Measurements from ENCODE around the gene KCNMA1.
"Not testable (repeated sequence)": the region's sequence is repeated elsewhere in the genome, so short reads cannot be mapped to it uniquely, and the experiment has no call there.

KCNMA1 gene

GRCh38 chr10:77390481-77390891 is 247.1 kb downstream of the KCNMA1 start:
- Histone ChIP-seq H3K4me3 (ENCODE audit: low read length in 2 of 2) (no peak overlapping the region), H2BK120ac (ENCODE audit: low read depth, low read length) (no peak overlapping the region), H3K27ac (replicated peaks; ENCODE audit: low read length) (no peak overlapping the region), H3K36me3 (replicated peaks in 1 of 2; ENCODE audit: control insufficient read depth in 2 of 2, insufficient read depth in 2 of 2, low read length in 2 of 2) (no peaks in the 10 kb centered on the region), H3K18ac (ENCODE audit: low read length) (no peak overlapping the region), H3K9me3 (replicated peaks in 1 of 2; ENCODE audit: control insufficient read depth in 2 of 2, insufficient read depth in 1 of 2, low read depth in 1 of 2, low read length in 2 of 2) (no peaks in the 10 kb centered on the region), H3K9ac (ENCODE audit: low read depth, low read length, poor library complexity) (no peak overlapping the region), H3K27me3 (ENCODE audit: control insufficient read depth in 3 of 3, insufficient read depth in 3 of 3, low read depth in 1 of 3, low read length in 3 of 3) (no peaks in the 10 kb centered on the region), H4K91ac (ENCODE audit: low read depth, low read length, poor library complexity) (no peak overlapping the region), H4K8ac (ENCODE audit: low read depth, low read length) (no peak overlapping the region), H3K4me1 (ENCODE audit: control insufficient read depth in 2 of 2, insufficient read depth in 1 of 2, low read depth in 1 of 2, low read length in 2 of 2) (peaks cover 0 to 3% of the 10 kb centered on the region in 2 donors), H3K4ac (ENCODE audit: low read length) (no peak overlapping the region), H2BK5ac (ENCODE audit: low read length) (no peak overlapping the region), H3K14ac (ENCODE audit: low read length) (no peak overlapping the region), H2BK15ac (ENCODE audit: low read length) (no peak overlapping the region), H2BK12ac (ENCODE audit: low read length) (no peak overlapping the region), H2AK5ac (ENCODE audit: low read depth, low read length) (no peak overlapping the region), H2AFZ (ENCODE audit: low read length) (no peak overlapping the region), H3K79me1 (ENCODE audit: low read depth, low read length) (peaks cover 1% of the 10 kb centered on the region), H3K4me2 (ENCODE audit: insufficient read depth, low read length, poor library complexity, severe bottlenecking) (no peak overlapping the region), H3K23ac (ENCODE audit: low read depth, low read length, poor library complexity) (no peak overlapping the region)
- no peak for DNase-seq (ENCODE audit: low spot score)
- no CpG with 5 or more reads among the region's 2 CpGs for WGBS, 2 donors (ENCODE audit: extremely low coverage in 2 of 2, insufficient read length in 2 of 2, insufficient replicate concordance in 1 of 2)

GRCh38 chr10:77388571-77389100 is 249.0 kb downstream of the KCNMA1 start:
- Histone ChIP-seq H4K8ac (ENCODE audit: low read depth, low read length) (no peak overlapping the region), H3K18ac (ENCODE audit: low read length) (no peak overlapping the region), H3K9ac (ENCODE audit: low read depth, low read length, poor library complexity) (no peak overlapping the region), H2BK120ac (ENCODE audit: low read depth, low read length) (no peak overlapping the region), H2AK5ac (ENCODE audit: low read depth, low read length) (no peak overlapping the region), H3K79me1 (ENCODE audit: low read depth, low read length) (peaks cover 1% of the 10 kb centered on the region), H3K27ac (replicated peaks; ENCODE audit: low read length) (no peak overlapping the region), H3K4me3 (ENCODE audit: low read length in 2 of 2) (no peak overlapping the region), H3K4ac (ENCODE audit: low read length) (no peak overlapping the region), H3K9me3 (replicated peaks in 1 of 2; ENCODE audit: control insufficient read depth in 2 of 2, insufficient read depth in 1 of 2, low read depth in 1 of 2, low read length in 2 of 2) (no peaks in the 10 kb centered on the region), H4K91ac (ENCODE audit: low read depth, low read length, poor library complexity) (no peak overlapping the region), H3K36me3 (replicated peaks in 1 of 2; ENCODE audit: control insufficient read depth in 2 of 2, insufficient read depth in 2 of 2, low read length in 2 of 2) (no peaks in the 10 kb centered on the region), H3K14ac (ENCODE audit: low read length) (no peak overlapping the region), H3K23ac (ENCODE audit: low read depth, low read length, poor library complexity) (no peak overlapping the region), H2BK15ac (ENCODE audit: low read length) (no peak overlapping the region), H3K4me2 (ENCODE audit: insufficient read depth, low read length, poor library complexity, severe bottlenecking) (no peak overlapping the region), H3K4me1 (ENCODE audit: control insufficient read depth in 2 of 2, insufficient read depth in 1 of 2, low read depth in 1 of 2, low read length in 2 of 2) (peaks cover 0 to 2% of the 10 kb centered on the region in 2 donors), H2AFZ (ENCODE audit: low read length) (no peak overlapping the region), H2BK5ac (ENCODE audit: low read length) (no peak overlapping the region), H2BK12ac (ENCODE audit: low read length) (no peak overlapping the region), H3K27me3 (ENCODE audit: control insufficient read depth in 3 of 3, insufficient read depth in 3 of 3, low read depth in 1 of 3, low read length in 3 of 3) (no peaks in the 10 kb centered on the region)
- DNase-seq (ENCODE audit: low spot score), result no peak
- no CpG with 5 or more reads among the region's 2 CpGs for WGBS, 2 donors (ENCODE audit: extremely low coverage in 2 of 2, insufficient read length in 2 of 2, insufficient replicate concordance in 1 of 2)

- not testable (repeated sequence) for H4K91ac ChIP-seq (ENCODE audit: low read depth, low read length, poor library complexity); H3K4me2 ChIP-seq (ENCODE audit: insufficient read depth, low read length, poor library complexity, severe bottlenecking); H2BK15ac ChIP-seq (ENCODE audit: low read length); H3K9me3 ChIP-seq (replicated peaks in 1 of 2; ENCODE audit: control insufficient read depth in 2 of 2, insufficient read depth in 1 of 2, low read depth in 1 of 2, low read length in 2 of 2); H3K23ac ChIP-seq (ENCODE audit: low read depth, low read length, poor library complexity); H2AFZ ChIP-seq (ENCODE audit: low read length); H3K4ac ChIP-seq (ENCODE audit: low read length); H2BK5ac ChIP-seq (ENCODE audit: low read length); H2BK120ac ChIP-seq (ENCODE audit: low read depth, low read length); H3K18ac ChIP-seq (ENCODE audit: low read length); H3K14ac ChIP-seq (ENCODE audit: low read length); H2BK12ac ChIP-seq (ENCODE audit: low read length); H3K9ac ChIP-seq (ENCODE audit: low read depth, low read length, poor library complexity); H3K4me1 ChIP-seq (ENCODE audit: control insufficient read depth in 2 of 2, insufficient read depth in 1 of 2, low read depth in 1 of 2, low read length in 2 of 2); H4K8ac ChIP-seq (ENCODE audit: low read depth, low read length); DNase-seq (ENCODE audit: low spot score); H2AK5ac ChIP-seq (ENCODE audit: low read depth, low read length); H3K27me3 ChIP-seq (ENCODE audit: control insufficient read depth in 3 of 3, insufficient read depth in 3 of 3, low read depth in 1 of 3, low read length in 3 of 3); H3K4me3 ChIP-seq (ENCODE audit: low read length in 2 of 2); H3K36me3 ChIP-seq (replicated peaks in 1 of 2; ENCODE audit: control insufficient read depth in 2 of 2, insufficient read depth in 2 of 2, low read length in 2 of 2); H3K27ac ChIP-seq (replicated peaks; ENCODE audit: low read length); H3K79me1 ChIP-seq (ENCODE audit: low read depth, low read length)
- no CpG with 5 or more reads among the region's 2 CpGs for WGBS, 2 donors (ENCODE audit: extremely low coverage in 2 of 2, insufficient read length in 2 of 2, insufficient replicate concordance in 1 of 2)
These were observed 249.9 kb downstream of the KCNMA1 start for GRCh38 chr10:77387701-77388100.

- no peak overlapping the region for H2AK5ac ChIP-seq (ENCODE audit: low read depth, low read length)
- H3K27ac ChIP-seq (replicated peaks; ENCODE audit: low read length), result no peak overlapping the region
- no peak overlapping the region for H3K14ac ChIP-seq (ENCODE audit: low read length)
These were observed 250.4 kb downstream of the KCNMA1 start for GRCh38 chr10:77387247-77387646.

More at GRCh38 chr10:77387247-77387646, 250.4 kb downstream of the KCNMA1 start:
- Histone ChIP-seq H2BK5ac (ENCODE audit: low read length) (no peak overlapping the region), H3K27me3 (ENCODE audit: control insufficient read depth in 3 of 3, insufficient read depth in 3 of 3, low read depth in 1 of 3, low read length in 3 of 3) (no peaks in the 10 kb centered on the region), H3K79me1 (ENCODE audit: low read depth, low read length) (peaks cover 1% of the 10 kb centered on the region), H3K18ac (ENCODE audit: low read length) (no peak overlapping the region), H4K91ac (ENCODE audit: low read depth, low read length, poor library complexity) (no peak overlapping the region), H2BK12ac (ENCODE audit: low read length) (no peak overlapping the region), H2AFZ (ENCODE audit: low read length) (no peak overlapping the region), H3K4me1 (ENCODE audit: control insufficient read depth in 2 of 2, insufficient read depth in 1 of 2, low read depth in 1 of 2, low read length in 2 of 2) (peaks cover 0 to 1% of the 10 kb centered on the region in 2 donors), H3K9ac (ENCODE audit: low read depth, low read length, poor library complexity) (no peak overlapping the region), H3K4ac (ENCODE audit: low read length) (no peak overlapping the region), H3K36me3 (replicated peaks in 1 of 2; ENCODE audit: control insufficient read depth in 2 of 2, insufficient read depth in 2 of 2, low read length in 2 of 2) (no peaks in the 10 kb centered on the region), H4K8ac (ENCODE audit: low read depth, low read length) (no peak overlapping the region), H3K4me2 (ENCODE audit: insufficient read depth, low read length, poor library complexity, severe bottlenecking) (no peak overlapping the region), H3K9me3 (replicated peaks in 1 of 2; ENCODE audit: control insufficient read depth in 2 of 2, insufficient read depth in 1 of 2, low read depth in 1 of 2, low read length in 2 of 2) (no peaks in the 10 kb centered on the region), H2BK120ac (ENCODE audit: low read depth, low read length) (no peak overlapping the region), H3K4me3 (ENCODE audit: low read length in 2 of 2) (no peak overlapping the region), H2BK15ac (ENCODE audit: low read length) (no peak overlapping the region), H3K23ac (ENCODE audit: low read depth, low read length, poor library complexity) (no peak overlapping the region)
- DNase-seq (ENCODE audit: low spot score), result no peak

All from neuronal stem cell (in vitro differentiated cells).